AG04450 (cell line): ENCODE results near the gene AKAP5. TPM values are rescaled to one million over a fixed set of nuclear protein-coding genes. Genes with fewer than 3 reads are reported as not detected.

ENCODE experiments used
- CTCF ChIA-PET: fragments of 300-600, 350-600 bp; formaldehyde crosslinking; extraction: SDS; loops from one replicate; lab custom pipeline; 2022; ENCODE audit warnings: antibody characterized with exemption, inconsistent platforms; lab: Charles Lee
- POLR2A ChIA-PET: fragments of 350-600 bp; formaldehyde crosslinking; extraction: SDS; loops from one replicate; lab custom pipeline; 2021; ENCODE audit warnings: antibody characterized with exemption, inconsistent platforms; lab: Yijun Ruan, JAX
- DNase-seq: peaks from one replicate; pipeline ENCODE4 v3.0.0-alpha.2; 2011; ENCODE audit warnings: low read depth, low spot score
- H3K27ac ChIP-seq: one replicate; pipeline ENCODE4 v1.5.1; 2012; ENCODE audit warnings: low read depth, low read length, control low read depth
- H3K27me3 ChIP-seq: one replicate; pipeline ENCODE4 v1.6.0; 2012; ENCODE audit warnings: low read length; ENCODE audit not compliant: control insufficient read depth, insufficient read depth
- H3K4me3 ChIP-seq: 2 replicates; pipeline ENCODE4 v1.5.1; 2011; ENCODE audit warnings: mild to moderate bottlenecking, low read depth, low read length, control low read depth
- H3K9me3 ChIP-seq: 2 replicates; pipeline ENCODE4 v1.5.1; 2012; ENCODE audit warnings: low read length; ENCODE audit not compliant: control insufficient read depth, insufficient read depth
- CTCF ChIP-seq: IDR thresholded peaks from 2 replicates; pipeline ENCODE4 v1.5.1; 2011; ENCODE audit warnings: low read depth, low read length, control low read depth, inconsistent platforms
- polyA plus RNA-seq: library from polyadenylated mRNA; depleted of rRNA; stranded (reverse); fragments of >200 nt; gene quantifications from 2 replicates; pipeline ENCODE4 v1.2.3, GENCODE V29; 2011

AKAP5 gene
- polyA plus RNA-seq, 1 experiment, result 0.77 TPM

DNA sequence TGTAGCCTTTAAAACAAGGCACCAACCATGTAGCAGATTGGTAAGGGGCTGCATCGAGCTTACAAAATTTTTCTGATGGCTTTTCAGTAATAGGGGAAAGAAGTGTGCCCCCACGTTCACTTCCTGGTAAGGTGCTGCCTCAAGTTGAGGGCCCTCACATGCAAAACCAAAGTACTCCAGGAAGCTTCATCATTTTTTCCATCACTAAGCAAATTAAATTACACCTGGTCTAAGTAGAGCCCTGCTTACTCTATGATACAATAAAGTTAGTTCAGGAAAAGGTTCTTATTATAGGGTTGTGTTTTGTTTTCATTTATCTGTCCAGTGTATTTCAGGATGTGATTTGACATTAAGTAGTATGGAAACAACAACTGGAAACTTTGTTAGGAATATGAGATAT lies 15.0 kb upstream of the AKAP5 start:
- POLR2A ChIA-PET, result no interaction called here
- CTCF ChIA-PET, result no interaction called here
- no peak for TF ChIP-seq CTCF

DNA sequence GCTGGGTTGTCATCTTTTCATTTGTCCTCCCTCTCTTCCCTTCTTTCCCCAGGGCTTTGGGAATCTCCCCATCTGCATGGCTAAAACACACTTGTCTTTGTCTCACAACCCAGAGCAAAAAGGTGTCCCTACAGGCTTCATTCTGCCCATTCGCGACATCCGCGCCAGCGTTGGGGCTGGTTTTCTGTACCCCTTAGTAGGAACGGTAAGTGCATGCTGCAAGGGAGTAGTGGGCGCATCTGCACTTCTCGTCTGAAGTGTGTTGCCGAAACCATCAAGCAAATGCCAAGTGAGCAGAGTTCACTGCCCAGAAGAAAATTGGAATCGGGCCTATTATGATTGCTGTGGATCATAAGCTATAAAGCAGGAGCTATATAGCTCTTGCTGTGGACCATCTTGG lies 10.6 kb upstream of the AKAP5 start:
- ChIA-PET POLR2A (no interaction called here), CTCF (interaction anchor here (0.6 kb wide), 1 partner anchor 112 kb away, joined by 3 read pairs; no protein-coding TSS in a partner anchor)
- no peak overlapping the region for H3K27ac ChIP-seq
- no peaks in the 10 kb centered on the region for H3K9me3 ChIP-seq
- DNase-seq, result no peak
- H3K27me3 ChIP-seq, result no peaks in the 10 kb centered on the region
- TF ChIP-seq CTCF, result no peak
- no peak overlapping the region for H3K4me3 ChIP-seq

More for the DNA sequence above, 15.0 kb upstream of the AKAP5 start:
- H3K27me3 ChIP-seq, result no peaks in the 10 kb centered on the region
- no peak overlapping the region for H3K27ac ChIP-seq
- no peaks in the 10 kb centered on the region for H3K9me3 ChIP-seq
- no peak overlapping the region for H3K4me3 ChIP-seq
- DNase-seq, result no peak

DNA sequence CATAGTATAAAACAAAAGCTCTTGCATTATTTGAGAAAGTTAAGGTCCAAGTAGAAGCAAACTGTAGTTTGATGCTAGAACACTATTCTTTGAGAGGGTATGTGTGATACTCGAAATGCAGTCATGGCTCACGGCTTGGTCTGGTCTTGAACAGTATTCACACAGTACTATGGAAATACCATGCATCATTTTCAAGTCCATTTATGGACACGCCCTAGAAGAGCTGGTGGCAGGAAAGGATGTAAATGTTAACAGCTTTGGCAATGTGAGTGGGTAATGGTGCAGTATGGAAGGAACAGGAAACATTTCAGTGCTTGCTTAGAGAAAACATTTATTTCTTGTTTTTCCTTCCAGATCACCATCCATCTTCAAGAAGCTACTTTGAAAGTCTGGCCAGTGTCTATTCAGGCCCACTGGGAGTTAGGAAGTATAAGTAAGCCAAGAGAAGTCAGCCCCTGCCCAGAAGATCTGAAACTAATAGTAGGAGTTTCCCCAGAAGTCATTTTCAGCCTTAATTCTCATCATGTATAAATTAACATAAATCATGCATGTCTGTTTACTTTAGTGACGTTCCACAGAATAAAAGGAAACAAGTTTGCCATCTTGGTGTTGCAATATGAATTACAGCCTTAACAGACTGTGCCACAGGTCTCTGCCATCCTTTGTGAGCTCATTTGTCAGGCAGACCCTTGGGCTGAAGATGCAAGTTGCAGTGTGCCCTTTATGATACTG lies 5.7 kb upstream of the AKAP5 start:
- ChIA-PET POLR2A (no interaction called here), CTCF (interaction anchor here (0.6 kb wide), 1 partner anchor 548 kb away, joined by 3 read pairs; no protein-coding TSS in a partner anchor)
- no peaks in the 10 kb centered on the region for H3K9me3 ChIP-seq
- DNase-seq, result no peak
- no peak overlapping the region for H3K27ac ChIP-seq
- H3K27me3 ChIP-seq, result no peaks in the 10 kb centered on the region
- TF ChIP-seq CTCF, result no peak
- H3K4me3 ChIP-seq, result no peak overlapping the region

GRCh38 chr14:64461221-64461620 lies 4.1 kb upstream of the AKAP5 start:
- CTCF ChIA-PET, result no interaction called here
- Histone ChIP-seq H3K4me3 (no peak overlapping the region), H3K27ac (no peak overlapping the region), H3K27me3 (no peaks in the 10 kb centered on the region), H3K9me3 (no peaks in the 10 kb centered on the region)
- TF ChIP-seq CTCF, result no peak
- POLR2A ChIA-PET, result interaction anchor here (0.7 kb wide), 1 partner anchor 118 kb away, joined by 5 read pairs; no protein-coding TSS in a partner anchor
- DNase-seq, result no peak

GRCh38 chr14:64463195-64463594 lies 2.1 kb upstream of the AKAP5 start:
- Histone ChIP-seq H3K4me3 (no peak overlapping the region), H3K27me3 (no peaks in the 10 kb centered on the region), H3K27ac (no peak overlapping the region), H3K9me3 (no peaks in the 10 kb centered on the region)
- CTCF ChIA-PET, result interaction anchor here (0.5 to 2.4 kb wide), 5 partner anchors 16 to 476 kb away, joined by 3 to 14 read pairs (median 4); no protein-coding TSS in a partner anchor
- TF ChIP-seq CTCF, result no peak
- POLR2A ChIA-PET, result interaction anchor here (0.6 kb wide), 1 partner anchor 364 kb away, joined by 3 read pairs; no protein-coding TSS in a partner anchor
- DNase-seq, result no peak
